H9 (cell line): Measurements from ENCODE around the gene CLIC3. TPM values are rescaled to one million over a fixed set of nuclear protein-coding genes. Genes with fewer than 3 reads are reported as not detected.

ENCODE experiments used
- DNase-seq: peaks from one replicate; pipeline ENCODE4 v3.0.0-alpha.2; 2017
- H2AFZ ChIP-seq: one replicate; pipeline ENCODE4 v1.6.1; 2013; ENCODE audit warnings: mild to moderate bottlenecking, low read length, control low read depth, moderate library complexity
- H2AK5ac ChIP-seq: 2 replicates; pipeline ENCODE4 v1.6.1; 2013; ENCODE audit warnings: low read length, control low read depth, mixed read lengths; ENCODE audit not compliant: insufficient read length
- H2BK120ac ChIP-seq: one replicate; pipeline ENCODE4 v1.6.1; 2013; ENCODE audit warnings: low read depth, mild to moderate bottlenecking, low read length, control low read depth, inconsistent platforms; ENCODE audit not compliant: poor library complexity, severe bottlenecking
- H2BK12ac ChIP-seq: 2 replicates; pipeline ENCODE4 v1.6.1; 2013; ENCODE audit warnings: low read length, control low read depth, mixed read lengths, low read depth; ENCODE audit not compliant: insufficient read length
- H2BK15ac ChIP-seq: 2 replicates; pipeline ENCODE4 v1.6.1; 2013; ENCODE audit warnings: low read depth, low read length, control low read depth
- H2BK20ac ChIP-seq: one replicate; pipeline ENCODE4 v1.6.1; 2013; ENCODE audit warnings: low read depth, mild to moderate bottlenecking, low read length, control low read depth, inconsistent platforms; ENCODE audit not compliant: poor library complexity, severe bottlenecking
- H2BK5ac ChIP-seq: 2 replicates; pipeline ENCODE4 v1.6.1; 2013; ENCODE audit warnings: low read length, control low read depth, mixed read lengths; ENCODE audit not compliant: insufficient read length
- H3K14ac ChIP-seq: 2 replicates; pipeline ENCODE4 v1.6.1; 2013; ENCODE audit warnings: low read length, control low read depth; ENCODE audit not compliant: insufficient read depth
- H3K18ac ChIP-seq: 2 replicates; pipeline ENCODE4 v1.6.1; 2013; ENCODE audit warnings: low read depth, mild to moderate bottlenecking, mixed read lengths, low read length, control low read depth; ENCODE audit not compliant: insufficient read length
- H3K23ac ChIP-seq: 2 replicates; pipeline ENCODE4 v1.6.1; 2013; ENCODE audit warnings: low read length, control low read depth, mixed read lengths, low read depth; ENCODE audit not compliant: insufficient read length
- H3K23me2 ChIP-seq: 2 replicates; pipeline ENCODE4 v1.6.1; 2013; ENCODE audit warnings: low read depth, mild to moderate bottlenecking, mixed read lengths, low read length, control low read depth; ENCODE audit not compliant: insufficient read length, poor library complexity, severe bottlenecking
- H3K27ac ChIP-seq: 2 replicates; pipeline ENCODE4 v1.5.1; 2013; ENCODE audit warnings: low read length, control low read depth, mixed read lengths, low read depth; ENCODE audit not compliant: insufficient read length
- H3K27me3 ChIP-seq: 2 replicates; pipeline ENCODE4 v1.6.1; 2013; ENCODE audit warnings: low read length, control low read depth, inconsistent platforms; ENCODE audit not compliant: insufficient read depth
- H3K4ac ChIP-seq: 2 replicates; pipeline ENCODE4 v1.6.1; 2013; ENCODE audit warnings: low read depth, mild to moderate bottlenecking, control low read depth, inconsistent platforms, low read length, moderate library complexity
- H3K4me1 ChIP-seq: 2 replicates; pipeline ENCODE4 v1.6.1; 2013; ENCODE audit warnings: low read length, control low read depth, inconsistent platforms; ENCODE audit not compliant: insufficient read depth
- H3K4me2 ChIP-seq: 2 replicates; pipeline ENCODE4 v1.6.1; 2013; ENCODE audit warnings: low read length, control low read depth, mixed read lengths; ENCODE audit not compliant: insufficient read length, insufficient read depth
- H3K56ac ChIP-seq: 2 replicates; pipeline ENCODE4 v1.6.1; 2013; ENCODE audit warnings: low read depth, mild to moderate bottlenecking, mixed read lengths, low read length, control low read depth; ENCODE audit not compliant: insufficient read length
- H3K79me1 ChIP-seq: 2 replicates; pipeline ENCODE4 v1.6.1; 2013; ENCODE audit warnings: low read depth, mild to moderate bottlenecking, moderate library complexity, low read length, control low read depth, inconsistent platforms; ENCODE audit not compliant: insufficient read depth, poor library complexity, severe bottlenecking
- H3K79me2 ChIP-seq: 2 replicates; pipeline ENCODE4 v1.6.1; 2013; ENCODE audit warnings: low read length, control low read depth, inconsistent platforms; ENCODE audit not compliant: insufficient read depth
- H3K9ac ChIP-seq: 2 replicates; pipeline ENCODE4 v1.6.1; 2013; ENCODE audit warnings: low read length, control low read depth, mixed read lengths; ENCODE audit not compliant: insufficient read length; ENCODE audit errors: extremely low read depth
- H3K9me3 ChIP-seq: one replicate; pipeline ENCODE4 v1.6.1; 2013; ENCODE audit warnings: low read depth, low read length, inconsistent platforms; ENCODE audit not compliant: control insufficient read depth
- H3T11ph ChIP-seq: one replicate; pipeline ENCODE4 v1.6.1; 2013; ENCODE audit warnings: mild to moderate bottlenecking, low read length, control low read depth, inconsistent platforms
- H4K20me1 ChIP-seq: one replicate; pipeline ENCODE4 v1.6.1; 2013; ENCODE audit not compliant: control insufficient read depth, insufficient read length, insufficient read depth
- H4K5ac ChIP-seq: 2 replicates; pipeline ENCODE4 v1.6.1; 2013; ENCODE audit warnings: low read depth, mild to moderate bottlenecking, mixed read lengths, low read length, control low read depth; ENCODE audit not compliant: insufficient read length
- H4K8ac ChIP-seq: replicated peaks from 2 replicates; pipeline ENCODE4 v1.6.1; 2013; ENCODE audit warnings: low read length, control low read depth, mixed read lengths, low read depth; ENCODE audit not compliant: insufficient read length
- H4K91ac ChIP-seq: 2 replicates; pipeline ENCODE4 v1.6.1; 2013; ENCODE audit warnings: low read depth, mild to moderate bottlenecking, moderate library complexity, mixed read lengths, low read length, control low read depth; ENCODE audit not compliant: insufficient read length
- H3K27ac Mint-ChIP-seq, 3 experiments: 2 replicates in 2 of 3; 3 replicates in 1 of 3; pipeline ENCODE4 v1.8.0; 2020 to 2021; ENCODE audit warnings: mixed read lengths in 3 of 3, mild to moderate bottlenecking in 1 of 3, moderate library complexity in 1 of 3
- H3K27me3 Mint-ChIP-seq: 2 replicates; pipeline ENCODE4 v1.8.0; 2021; ENCODE audit warnings: low read depth, mild to moderate bottlenecking, moderate library complexity, mixed read lengths
- H3K36me3 Mint-ChIP-seq, 3 experiments: 2 replicates in 2 of 3; 3 replicates in 1 of 3; pipeline ENCODE4 v1.8.0; 2020 to 2021; ENCODE audit warnings: low read depth in 3 of 3, mixed read lengths in 3 of 3; ENCODE audit not compliant: insufficient read depth in 1 of 3
- H3K4me1 Mint-ChIP-seq, 2 experiments: 2 replicates each; pipeline ENCODE4 v1.8.0; 2020; ENCODE audit warnings: mixed read lengths in 2 of 2
- H3K4me3 Mint-ChIP-seq, 2 experiments: 2 replicates in 1 of 2; 3 replicates in 1 of 2; pipeline ENCODE4 v1.8.0; 2020 to 2021; ENCODE audit warnings: mild to moderate bottlenecking in 2 of 2, mixed read lengths in 2 of 2, moderate library complexity in 1 of 2
- H3K9me3 Mint-ChIP-seq, 2 experiments: 2 replicates in 1 of 2; 3 replicates in 1 of 2; pipeline ENCODE4 v1.8.0; 2020; ENCODE audit warnings: mild to moderate bottlenecking in 2 of 2, mixed read lengths in 2 of 2, moderate library complexity in 1 of 2
- WGBS: extraction: QIAGEN DNeasy Blood & Tissue Kit; methylation state at CpG from one replicate; pipeline ENCODE4 v1.1.7; 2013; ENCODE audit warnings: missing lambda C conversion rate, low lambda C conversion rate, mixed read lengths; ENCODE audit not compliant: insufficient read length; ENCODE audit errors: extremely low coverage; 5-methylcytosine and 5-hydroxymethylcytosine counted together
- total RNA-seq: library from RNA; stranded (reverse); gene quantifications from 2 replicates; pipeline ENCODE4 v1.2.1, GENCODE V29; 2021
- TF ChIP-seq, protein P1 (sequence below): fragments of 200-600 bp; sonication (generic); conservative IDR thresholded peaks from 3 replicates; pipeline ENCODE4 v1.8.0; 2021; ENCODE audit warnings: antibody characterized with exemption, mild to moderate bottlenecking

Gene CLIC3
- total RNA-seq, 1 experiment from 2014 or later, result 0.31 TPM

DNA sequence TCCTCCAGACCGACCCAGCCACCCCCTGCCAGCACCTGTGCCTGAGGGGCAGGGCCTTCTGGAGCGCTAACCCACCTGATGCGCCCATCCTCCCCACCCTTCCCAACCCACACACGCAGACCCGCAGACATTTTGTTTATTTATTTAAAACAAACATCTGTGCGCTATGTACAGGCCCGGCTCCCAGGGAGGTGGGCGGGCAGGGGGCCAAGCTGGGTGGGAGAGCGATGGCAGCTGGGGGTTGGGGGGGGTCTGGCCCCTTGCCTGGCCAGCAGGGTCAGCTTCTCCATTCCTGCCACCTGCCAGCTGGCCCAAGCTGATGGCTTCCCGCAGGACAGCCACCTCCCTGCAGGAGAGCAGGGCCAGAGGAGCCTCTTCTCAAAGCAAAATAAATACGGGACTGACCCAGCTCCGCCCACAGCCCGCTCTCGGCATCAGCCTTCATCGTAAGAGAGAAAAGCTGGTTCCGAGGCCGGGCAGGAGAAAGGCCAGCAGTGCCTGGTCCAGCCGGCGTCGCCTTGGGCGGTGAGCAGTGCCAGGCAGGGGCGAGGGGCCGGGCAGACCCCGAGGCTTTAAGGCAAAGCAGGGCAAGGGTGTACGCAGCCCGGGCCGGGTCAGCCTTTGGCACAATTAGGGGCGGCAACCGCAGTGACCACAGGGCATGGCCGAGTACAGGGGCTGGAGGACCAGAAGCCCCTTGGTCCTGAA, 10.9 kb upstream of the CLIC3 start:
- Histone ChIP-seq H2BK120ac (no peak overlapping the region), H3K14ac (no peak overlapping the region), H3T11ph (no peak overlapping the region), H2BK12ac (no peak overlapping the region), H3K79me1 (no peaks in the 10 kb centered on the region), H2AFZ (no peak overlapping the region), H4K5ac (no peak overlapping the region), H3K27me3 (no peaks in the 10 kb centered on the region), H3K4ac (no peak overlapping the region), H3K9ac (no peak overlapping the region), H2BK15ac (no peak overlapping the region), H2BK20ac (no peak overlapping the region), H3K79me2 (no peaks in the 10 kb centered on the region), H3K4me1 (no peaks in the 10 kb centered on the region), H3K27ac (no peak overlapping the region), H3K23ac (no peak overlapping the region), H4K91ac (no peak overlapping the region), H3K4me2 (no peak overlapping the region), H4K8ac (no peak overlapping the region), H3K56ac (no peak overlapping the region), H3K18ac (no peak overlapping the region), H2BK5ac (no peak overlapping the region), H2AK5ac (no peak overlapping the region), H3K23me2 (no peaks in the 10 kb centered on the region), H4K20me1 (peaks cover 2% of the 10 kb centered on the region), H3K9me3 (no peaks in the 10 kb centered on the region)
- no peak for DNase-seq
- Mint-ChIP-seq H3K27ac (no peak overlapping the region), H3K4me1 (no peaks in the 10 kb centered on the region), H3K9me3 (peaks cover 16 to 19% of the 10 kb centered on the region in 2 experiments), H3K27me3 (peaks cover 8% of the 10 kb centered on the region), H3K4me3 (no peak overlapping the region), H3K36me3 (peaks cover 5 to 6% (median 5%) of the 10 kb centered on the region in 3 experiments; a peak in 5 of 7 replicates)
- TF ChIP-seq, protein P1, sequence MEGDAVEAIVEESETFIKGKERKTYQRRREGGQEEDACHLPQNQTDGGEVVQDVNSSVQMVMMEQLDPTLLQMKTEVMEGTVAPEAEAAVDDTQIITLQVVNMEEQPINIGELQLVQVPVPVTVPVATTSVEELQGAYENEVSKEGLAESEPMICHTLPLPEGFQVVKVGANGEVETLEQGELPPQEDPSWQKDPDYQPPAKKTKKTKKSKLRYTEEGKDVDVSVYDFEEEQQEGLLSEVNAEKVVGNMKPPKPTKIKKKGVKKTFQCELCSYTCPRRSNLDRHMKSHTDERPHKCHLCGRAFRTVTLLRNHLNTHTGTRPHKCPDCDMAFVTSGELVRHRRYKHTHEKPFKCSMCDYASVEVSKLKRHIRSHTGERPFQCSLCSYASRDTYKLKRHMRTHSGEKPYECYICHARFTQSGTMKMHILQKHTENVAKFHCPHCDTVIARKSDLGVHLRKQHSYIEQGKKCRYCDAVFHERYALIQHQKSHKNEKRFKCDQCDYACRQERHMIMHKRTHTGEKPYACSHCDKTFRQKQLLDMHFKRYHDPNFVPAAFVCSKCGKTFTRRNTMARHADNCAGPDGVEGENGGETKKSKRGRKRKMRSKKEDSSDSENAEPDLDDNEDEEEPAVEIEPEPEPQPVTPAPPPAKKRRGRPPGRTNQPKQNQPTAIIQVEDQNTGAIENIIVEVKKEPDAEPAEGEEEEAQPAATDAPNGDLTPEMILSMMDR, result no peak
- no CpG with 5 or more reads among the region's 30 CpGs for WGBS
